GM12878 (cell line): Measurements from ENCODE around the gene TRAPPC2B. TPM values are rescaled to one million over a fixed set of nuclear protein-coding genes. Genes with fewer than 3 reads are reported as not detected.

Experiments used
- ATF7 ChIP-seq: fragments of 450-650 bp; IDR thresholded peaks from 2 replicates; pipeline ENCODE4 v1.6.1; 2016; ENCODE audit warnings: low read depth, mild to moderate bottlenecking
- BHLHE40 ChIP-seq, 2 experiments: fragments of 450-650 bp in 1 of 2; IDR thresholded peaks; 2 replicates each; pipeline ENCODE4 v1.6.1; 2011 to 2017; ENCODE audit warnings: low read depth in 2 of 2, borderline replicate concordance in 1 of 2, improper control_type of control experiment in 1 of 2, low read length in 1 of 2, mild to moderate bottlenecking in 1 of 2
- CHD2 ChIP-seq: IDR thresholded peaks from 2 replicates; pipeline ENCODE4 v1.6.1; 2011; ENCODE audit warnings: low read depth, low read length, improper control_type of control experiment, borderline replicate concordance
- CREM ChIP-seq: IDR thresholded peaks from 2 replicates; pipeline ENCODE4 v1.6.1; 2014; ENCODE audit warnings: antibody characterized with exemption, low read depth
- EED ChIP-seq: sonication (generic); IDR thresholded peaks from 2 replicates; pipeline ENCODE4 v1.6.1; 2016; ENCODE audit warnings: antibody characterized with exemption, low read depth
- HCFC1 ChIP-seq: fragments of 150-350 bp; IDR thresholded peaks from 2 replicates; pipeline ENCODE4 v1.6.1; 2014; ENCODE audit warnings: low read length
- LARP7 ChIP-seq: fragments of 450-650 bp; IDR thresholded peaks from 2 replicates; pipeline ENCODE4 v1.6.1; 2017; ENCODE audit warnings: mild to moderate bottlenecking
- MEF2A ChIP-seq: IDR thresholded peaks from 2 replicates; pipeline ENCODE4 v1.6.1; 2011; ENCODE audit warnings: low read depth, mild to moderate bottlenecking, low read length, moderate library complexity; ENCODE audit not compliant: insufficient read depth
- MXI1 ChIP-seq: fragments of 150-350 bp; IDR thresholded peaks from 2 replicates; pipeline ENCODE4 v1.6.1; 2011; ENCODE audit warnings: low read depth, mild to moderate bottlenecking, inconsistent platforms, low read length, improper control_type of control experiment
- MYC ChIP-seq: IDR thresholded peaks from 2 replicates; pipeline ENCODE4 v1.6.1; 2011; ENCODE audit warnings: mild to moderate bottlenecking, low read length, moderate library complexity, inconsistent platforms; ENCODE audit not compliant: insufficient read depth, insufficient replicate concordance, insufficient read length, severe bottlenecking
- NR2C2 ChIP-seq: IDR thresholded peaks from 2 replicates; pipeline ENCODE4 v1.6.1; 2011; ENCODE audit warnings: borderline replicate concordance, low read depth; ENCODE audit not compliant: control insufficient read depth, insufficient read length
- PAX5 ChIP-seq: IDR thresholded peaks from 2 replicates; pipeline ENCODE4 v1.6.1; 2011; ENCODE audit warnings: low read depth, low read length, borderline replicate concordance
- POLR2AphosphoS2 ChIP-seq: IDR thresholded peaks from 2 replicates; pipeline ENCODE4 v1.6.1; 2011; ENCODE audit warnings: low read depth, mild to moderate bottlenecking, low read length, improper control_type of control experiment, moderate library complexity
- RB1 ChIP-seq: fragments of 450-650 bp; formaldehyde crosslinking; IDR thresholded peaks from 2 replicates; pipeline ENCODE4 v1.6.1; 2017; ENCODE audit warnings: mild to moderate bottlenecking, borderline replicate concordance
- RCOR1 ChIP-seq: conservative IDR thresholded peaks from 2 replicates; pipeline ENCODE4 v1.6.1; 2012; ENCODE audit warnings: low read depth, low read length, improper control_type of control experiment
- RFX5 ChIP-seq: IDR thresholded peaks from 2 replicates; pipeline ENCODE4 v1.6.1; 2011; ENCODE audit warnings: low read depth, low read length, improper control_type of control experiment
- RUNX3 ChIP-seq: IDR thresholded peaks from 2 replicates; pipeline ENCODE4 v1.6.1; 2012; ENCODE audit warnings: low read length, inconsistent platforms
- SIX5 ChIP-seq: IDR thresholded peaks from 2 replicates; pipeline ENCODE4 v1.6.1; 2011; ENCODE audit warnings: mild to moderate bottlenecking, low read depth, low read length, moderate library complexity; ENCODE audit not compliant: severe bottlenecking
- SMARCA5 ChIP-seq: fragments of 450-650 bp; IDR thresholded peaks from 2 replicates; pipeline ENCODE4 v1.6.1; 2017; ENCODE audit warnings: mild to moderate bottlenecking
- SP1 ChIP-seq: IDR thresholded peaks from one replicate; pipeline ENCODE4 v1.6.1; 2011; ENCODE audit warnings: low read depth, low read length
- TCF12 ChIP-seq: IDR thresholded peaks from 2 replicates; pipeline ENCODE4 v1.6.1; 2011; ENCODE audit warnings: low read depth, mild to moderate bottlenecking, low read length
- TCF3 ChIP-seq: IDR thresholded peaks from 2 replicates; pipeline ENCODE4 v1.6.1; 2012; ENCODE audit warnings: low read depth, mild to moderate bottlenecking, low read length, borderline replicate concordance; ENCODE audit not compliant: insufficient read depth
- YBX1 ChIP-seq: fragments of 450-650 bp; IDR thresholded peaks from 2 replicates; pipeline ENCODE4 v1.6.1; 2016; ENCODE audit warnings: antibody characterized with exemption
- YY1 ChIP-seq: IDR thresholded peaks from 2 replicates; pipeline ENCODE4 v1.6.1; 2011; ENCODE audit warnings: low read depth, mild to moderate bottlenecking, low read length
- ZNF207 ChIP-seq: fragments of 450-650 bp; IDR thresholded peaks from 2 replicates; pipeline ENCODE4 v1.6.1; 2014; ENCODE audit warnings: antibody characterized with exemption, mild to moderate bottlenecking, borderline replicate concordance
- ZNF24 ChIP-seq: fragments of 450-650 bp; IDR thresholded peaks from 2 replicates; pipeline ENCODE4 v1.6.1; 2017; ENCODE audit warnings: antibody characterized with exemption, mild to moderate bottlenecking
- ZNF274 ChIP-seq: IDR thresholded peaks from one replicate; pipeline ENCODE4 v1.8.0; 2011; ENCODE audit not compliant: insufficient read length, insufficient read depth
- ZNF622 ChIP-seq: fragments of 450-650 bp; IDR thresholded peaks from 2 replicates; pipeline ENCODE4 v1.6.1; 2017; ENCODE audit warnings: mild to moderate bottlenecking, inconsistent platforms
- polyA plus RNA-seq, 11 experiments: library from polyadenylated mRNA; depleted of rRNA in 4 of 11; unstranded in 6 of 11; stranded (reverse) in 5 of 11; fragments of >200 nt; fragmentation: Nextera tagmentation in 4 of 11; fragmentation: Illumina TruSeq in 1 of 11; extraction: Ambion mirVana in 4 of 11; extraction: Trizol in 1 of 11; gene quantifications; 1 replicate in 1 of 11; 2 replicates in 10 of 11; pipeline versions ENCODE4 v1.2.1 to v1.2.3, GENCODE V29; 2011 to 2016; ENCODE audit warnings: inconsistent platforms in 2 of 11, missing spikeins in 2 of 11, low read depth in 1 of 11
- total RNA-seq, 4 experiments: library from RNA; depleted of rRNA in 3 of 4; stranded (reverse); fragments of >200 nt in 3 of 4; fragmentation: Illumina TruSeq in 1 of 4; extraction: Trizol in 1 of 4; gene quantifications; 2 replicates each; pipeline versions ENCODE4 v1.2.1 to v1.2.3, GENCODE V29; 2013 to 2021
- TF ChIP-seq, protein P1 (sequence below): fragments of 450-650 bp; IDR thresholded peaks from 2 replicates; pipeline ENCODE4 v1.6.1; 2014; ENCODE audit warnings: mild to moderate bottlenecking
- TF ChIP-seq, protein P2 (sequence below): IDR thresholded peaks from 2 replicates; pipeline ENCODE4 v1.6.1; 2011; ENCODE audit warnings: low read depth, mild to moderate bottlenecking, low read length, moderate library complexity, borderline replicate concordance; ENCODE audit errors: extremely low read depth
- TF ChIP-seq, protein P3 (sequence below): fragments of 450-650 bp; IDR thresholded peaks from 2 replicates; pipeline ENCODE4 v1.6.1; 2016; ENCODE audit warnings: mild to moderate bottlenecking

The TRAPPC2B gene
- total and polyA plus RNA-seq, 10 of the 15 experiments (the other 5 are each of a cell fraction or from before 2014, with no cell fraction given), result 10.6 to 86.4 (median 25.6) TPM

DNA sequence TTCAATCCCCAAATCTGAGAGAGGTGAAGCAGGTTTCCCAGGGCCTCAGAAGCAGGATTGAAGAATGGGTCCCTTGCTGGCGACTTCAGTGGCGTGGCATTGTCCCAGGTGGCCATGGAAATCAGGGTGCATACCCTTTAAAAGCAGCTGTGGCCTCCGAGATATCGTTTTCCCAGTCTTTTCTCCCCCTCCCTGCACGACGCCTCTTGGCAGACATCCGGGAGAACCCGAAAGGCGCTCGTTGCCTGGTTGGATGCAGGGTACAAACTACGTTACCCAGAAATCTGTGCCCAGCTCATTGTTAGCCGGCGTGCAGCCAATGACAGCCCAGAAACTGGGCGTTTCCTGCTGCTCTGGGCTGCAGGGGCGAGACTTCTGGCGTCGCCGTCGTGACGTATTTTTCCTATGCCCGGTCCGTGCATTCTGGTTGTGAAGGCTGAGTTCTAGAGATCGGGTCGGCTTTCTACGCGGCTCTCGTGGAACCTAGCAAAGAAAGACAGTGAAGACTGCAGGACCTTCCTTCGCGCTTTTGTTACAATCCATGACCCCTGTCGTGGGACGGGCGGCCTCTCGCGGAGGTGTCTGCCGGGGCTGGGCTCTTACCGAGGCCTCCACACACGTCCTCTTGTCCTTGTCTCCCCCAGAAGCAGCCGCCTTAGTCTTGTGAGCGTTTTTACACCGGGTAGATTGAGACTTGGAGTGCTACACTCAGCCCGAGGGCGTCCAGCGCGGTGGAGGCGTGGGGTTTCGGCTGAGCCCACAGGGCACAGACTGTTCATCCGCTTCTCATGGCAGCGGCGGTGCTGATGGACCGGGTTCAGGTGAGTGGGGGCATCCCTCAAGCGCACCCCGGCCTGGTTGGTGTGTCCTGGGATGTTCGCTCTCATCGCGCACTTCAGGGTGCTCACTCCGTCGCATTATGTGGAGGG, 12.2 kb upstream of the TRAPPC2B start, which contains the start of gene ZNF304 (continued):
- TF ChIP-seq CREM (peak; percentile 99), MEF2A (no peak), TCF12 (no peak), CHD2 (peak; percentile 66), EED (no peak), HCFC1 (peak; percentile 89), MXI1 (peak; percentile 47; the same call in 1 of the 2 replicates), SMARCA5 (no peak), ATF7 (peak; percentile 69), RB1 (no peak), RCOR1 (no peak), BHLHE40 (IDR thresholded peaks at IDR 0.05; ENCODE audit: borderline replicate concordance in 1 of 2, low read depth in 2 of 2, low read length in 1 of 2) (peak in 1 of 2 experiments; percentile 35; a peak in 1 of 4 replicates), ZNF207 (no peak), ZNF24 (no peak), YBX1 (no peak), LARP7 (no peak), POLR2AphosphoS2 (no peak), YY1 (peak; percentile 51; the same call in 1 of the 2 replicates), MYC (no peak), SIX5 (peak; percentile 80), ZNF622 (no peak), SP1 (peak; percentile 80), NR2C2 (no peak), PAX5 (no peak), ZNF274 (no peak), RFX5 (peak; percentile 64; the same call in 1 of the 2 replicates), RUNX3 (no peak), TCF3 (no peak)
- TF ChIP-seq, protein P1, sequence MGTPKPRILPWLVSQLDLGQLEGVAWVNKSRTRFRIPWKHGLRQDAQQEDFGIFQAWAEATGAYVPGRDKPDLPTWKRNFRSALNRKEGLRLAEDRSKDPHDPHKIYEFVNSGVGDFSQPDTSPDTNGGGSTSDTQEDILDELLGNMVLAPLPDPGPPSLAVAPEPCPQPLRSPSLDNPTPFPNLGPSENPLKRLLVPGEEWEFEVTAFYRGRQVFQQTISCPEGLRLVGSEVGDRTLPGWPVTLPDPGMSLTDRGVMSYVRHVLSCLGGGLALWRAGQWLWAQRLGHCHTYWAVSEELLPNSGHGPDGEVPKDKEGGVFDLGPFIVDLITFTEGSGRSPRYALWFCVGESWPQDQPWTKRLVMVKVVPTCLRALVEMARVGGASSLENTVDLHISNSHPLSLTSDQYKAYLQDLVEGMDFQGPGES, result no peak
- TF ChIP-seq, protein P2, sequence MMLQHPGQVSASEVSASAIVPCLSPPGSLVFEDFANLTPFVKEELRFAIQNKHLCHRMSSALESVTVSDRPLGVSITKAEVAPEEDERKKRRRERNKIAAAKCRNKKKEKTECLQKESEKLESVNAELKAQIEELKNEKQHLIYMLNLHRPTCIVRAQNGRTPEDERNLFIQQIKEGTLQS, result peak; percentile 61; the same call in 1 of the 2 replicates
- TF ChIP-seq, protein P3, sequence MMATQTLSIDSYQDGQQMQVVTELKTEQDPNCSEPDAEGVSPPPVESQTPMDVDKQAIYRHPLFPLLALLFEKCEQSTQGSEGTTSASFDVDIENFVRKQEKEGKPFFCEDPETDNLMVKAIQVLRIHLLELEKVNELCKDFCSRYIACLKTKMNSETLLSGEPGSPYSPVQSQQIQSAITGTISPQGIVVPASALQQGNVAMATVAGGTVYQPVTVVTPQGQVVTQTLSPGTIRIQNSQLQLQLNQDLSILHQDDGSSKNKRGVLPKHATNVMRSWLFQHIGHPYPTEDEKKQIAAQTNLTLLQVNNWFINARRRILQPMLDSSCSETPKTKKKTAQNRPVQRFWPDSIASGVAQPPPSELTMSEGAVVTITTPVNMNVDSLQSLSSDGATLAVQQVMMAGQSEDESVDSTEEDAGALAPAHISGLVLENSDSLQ, result peak; percentile 76
